Activated B cell treated with CpG ODN at 0.5 μM for 24 hours (primary cell): ENCODE results near the gene HMCN1. TPM values are rescaled to one million over a fixed set of nuclear protein-coding genes. Genes with fewer than 3 reads are reported as not detected.

ENCODE experiments used
- ATAC-seq: fragments of 200-7000 bp; cut with Tn5 transposase; one replicate; pipeline ENCODE4 v1.10.0; 2021; ENCODE audit warnings: low read depth, mild to moderate bottlenecking, moderate library complexity
- CTCF ChIA-PET: fragments of 350-600 bp; sonication (Branson Sonifier 250); formaldehyde crosslinking; loops from one replicate; lab custom pipeline; 2021; ENCODE audit warnings: antibody characterized with exemption; lab: Charles Lee
- POLR2A ChIA-PET: fragments of 350-600 bp; sonication (Branson Sonifier 250); formaldehyde crosslinking; loops from one replicate; lab custom pipeline; 2021; ENCODE audit warnings: antibody characterized with exemption; lab: Charles Lee
- DNase-seq: peaks from one replicate; pipeline ENCODE4 v3.0.0; 2022
- H3K27ac Mint-ChIP-seq: one replicate; pipeline ENCODE4 v1.8.0; 2020; ENCODE audit warnings: mixed read lengths
- H3K27me3 Mint-ChIP-seq: one replicate; pipeline ENCODE4 v1.8.0; 2021; ENCODE audit warnings: mixed read lengths
- H3K36me3 Mint-ChIP-seq: one replicate; pipeline ENCODE4 v1.8.0; 2021; ENCODE audit warnings: low read depth, mixed read lengths
- H3K4me1 Mint-ChIP-seq: one replicate; pipeline ENCODE4 v1.8.0; 2021; ENCODE audit warnings: mixed read lengths
- H3K4me3 Mint-ChIP-seq: one replicate; pipeline ENCODE4 v1.8.0; 2020; ENCODE audit warnings: mild to moderate bottlenecking, mixed read lengths
- H3K9me3 Mint-ChIP-seq: one replicate; pipeline ENCODE4 v1.8.0; 2020; ENCODE audit warnings: mixed read lengths
- CTCF ChIP-seq: fragments of 200-600 bp; IDR thresholded peaks from one replicate; pipeline ENCODE4 v1.8.0; 2022; ENCODE audit warnings: antibody characterized with exemption, mild to moderate bottlenecking
- intact Hi-C: fragments of 100-400 bp; cut with micrococcal nuclease; formaldehyde crosslinking; loops from one replicate; pipeline ENCODE4 v1.15.1; 2024
- total RNA-seq: library from RNA; stranded (reverse); gene quantifications from 2 replicates; pipeline ENCODE4 v1.2.3, GENCODE V29; 2022

Gene HMCN1
- total RNA-seq, 1 donor from 2014 or later: 0.27 TPM

GRCh38 chr1:185816460-185816859 lies 82.3 kb downstream of the HMCN1 start:
- Mint-ChIP-seq H3K27me3 (peaks cover 4% of the 10 kb centered on the region), H3K9me3 (no peaks in the 10 kb centered on the region), H3K4me3 (no peak overlapping the region), H3K27ac (no peak overlapping the region), H3K36me3 (no peaks in the 10 kb centered on the region), H3K4me1 (no peaks in the 10 kb centered on the region)
- intact Hi-C loops: loop anchor here (10.0 kb wide), 1 partner anchor 1168 kb away; no protein-coding TSS in a partner anchor
- ChIA-PET POLR2A (no interaction called here), CTCF (no interaction called here)
- DNase-seq: no peak
- TF ChIP-seq CTCF: no peak
- ATAC-seq: no peak

- intact Hi-C loops: loop anchor here (10.0 kb wide), 1 partner anchor 1165 kb away; no protein-coding TSS in a partner anchor
- POLR2A ChIA-PET: no interaction called here
- Mint-ChIP-seq H3K27ac (no peak overlapping the region), H3K4me1 (no peaks in the 10 kb centered on the region), H3K36me3 (no peaks in the 10 kb centered on the region), H3K9me3 (no peaks in the 10 kb centered on the region), H3K27me3 (peaks cover 10% of the 10 kb centered on the region), H3K4me3 (no peak overlapping the region)
- DNase-seq: no peak
- CTCF ChIA-PET: no interaction called here
- ATAC-seq: no peak
- no peak for TF ChIP-seq CTCF
Observed at GRCh38 chr1:185819798-185820197, 85.6 kb downstream of the HMCN1 start.

- H3K27ac Mint-ChIP-seq: no peak overlapping the region
- intact Hi-C loops: no loop called here
- CTCF ChIA-PET: no interaction called here
- H3K9me3 Mint-ChIP-seq: no peaks in the 10 kb centered on the region
- no peak overlapping the region for H3K4me3 Mint-ChIP-seq
- H3K27me3 Mint-ChIP-seq: peaks cover 14% of the 10 kb centered on the region
- no peak for TF ChIP-seq CTCF
- POLR2A ChIA-PET: no interaction called here
- no peaks in the 10 kb centered on the region for H3K36me3 Mint-ChIP-seq
- DNase-seq (no peak), ATAC-seq (no peak)
- H3K4me1 Mint-ChIP-seq: no peaks in the 10 kb centered on the region
Observed at GRCh38 chr1:185821612-185822385, 87.6 kb downstream of the HMCN1 start.

- ChIA-PET POLR2A (no interaction called here), CTCF (no interaction called here)
- peaks cover 14% of the 10 kb centered on the region for H3K27me3 Mint-ChIP-seq
- DNase-seq: no peak
- H3K36me3 Mint-ChIP-seq: no peaks in the 10 kb centered on the region
- intact Hi-C loops: no loop called here
- no peak for ATAC-seq
- H3K4me3 Mint-ChIP-seq: no peak overlapping the region
- no peaks in the 10 kb centered on the region for H3K9me3 Mint-ChIP-seq
- no peaks in the 10 kb centered on the region for H3K4me1 Mint-ChIP-seq
- TF ChIP-seq CTCF: no peak
- H3K27ac Mint-ChIP-seq: no peak overlapping the region
Observed at GRCh38 chr1:185823467-185823866, 89.3 kb downstream of the HMCN1 start.

- peaks cover 13% of the 10 kb centered on the region for H3K27me3 Mint-ChIP-seq
- DNase-seq (no peak), ATAC-seq (no peak)
- no peak for TF ChIP-seq CTCF
- intact Hi-C loops: no loop called here
- no peaks in the 10 kb centered on the region for H3K36me3 Mint-ChIP-seq
- ChIA-PET CTCF (no interaction called here), POLR2A (no interaction called here)
- H3K9me3 Mint-ChIP-seq: no peaks in the 10 kb centered on the region
- no peaks in the 10 kb centered on the region for H3K4me1 Mint-ChIP-seq
- H3K27ac Mint-ChIP-seq: no peak overlapping the region
- H3K4me3 Mint-ChIP-seq: no peak overlapping the region
Observed at GRCh38 chr1:185824106-185824505, 89.9 kb downstream of the HMCN1 start.
